Fibroblast of skin of left biceps (primary cell): Measurements from ENCODE around the gene MGAT4A.
A peak's percentile ranks its signal among the peaks of the same experiment; 100 is the strongest.
"Not testable (repeated sequence)": the region's sequence is repeated elsewhere in the genome, so short reads cannot be mapped to it uniquely, and the experiment has no call there.

Source experiments
- DNase-seq, 2 experiments: peaks; one replicate each; pipeline ENCODE4 v3.0.0-alpha.2; 2013; ENCODE audit warnings: low read depth in 2 of 2

Gene MGAT4A

DNA sequence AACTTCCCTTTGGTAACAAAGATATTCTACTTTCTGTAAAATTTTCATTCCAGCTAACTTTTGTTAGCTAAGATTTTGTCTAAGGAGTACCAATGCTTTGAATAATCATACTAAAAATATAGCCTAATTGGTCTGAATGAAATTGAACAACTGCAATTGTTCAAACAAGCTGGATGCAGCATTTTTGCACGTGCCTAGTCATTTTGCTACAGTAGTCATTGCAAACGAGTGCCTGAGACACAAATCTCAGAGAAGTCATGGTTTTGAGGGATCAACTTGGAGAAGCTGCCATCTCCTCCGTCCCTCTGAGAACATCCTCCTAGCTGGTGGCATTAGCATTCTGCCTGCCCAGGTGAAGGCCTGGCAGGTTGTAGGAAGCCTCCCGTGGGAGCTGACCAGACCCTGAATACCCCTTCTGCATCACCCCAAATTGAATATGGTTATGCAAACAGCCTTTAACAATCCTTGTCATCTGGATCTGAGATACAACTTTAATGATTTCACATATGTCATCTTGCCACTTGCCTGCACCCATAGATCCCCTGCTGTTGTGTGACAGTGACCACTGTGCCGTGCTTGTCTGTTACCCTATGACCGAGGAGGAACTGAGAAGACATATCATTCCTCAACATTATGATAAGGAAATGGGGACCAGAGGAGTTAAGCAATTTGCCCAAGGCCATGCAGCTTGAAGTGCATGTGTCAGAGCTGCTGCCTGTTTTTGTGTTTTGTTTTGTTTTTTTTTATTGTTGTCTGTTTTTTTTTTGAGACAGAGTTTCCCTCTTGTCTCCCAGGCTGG, 29.1 kb upstream of the MGAT4A start:
- no peak for DNase-seq

- DNase-seq: no peak
Observed at GRCh38 chr2:98759338-98759737, 28.4 kb upstream of the MGAT4A start.

GRCh38 chr2:98757904-98758421, 27.0 kb upstream of the MGAT4A start:
- peak; percentile 36 to 42 for DNase-seq

- no peak for DNase-seq
Observed at GRCh38 chr2:98753801-98754200, 22.9 kb upstream of the MGAT4A start.

DNA sequence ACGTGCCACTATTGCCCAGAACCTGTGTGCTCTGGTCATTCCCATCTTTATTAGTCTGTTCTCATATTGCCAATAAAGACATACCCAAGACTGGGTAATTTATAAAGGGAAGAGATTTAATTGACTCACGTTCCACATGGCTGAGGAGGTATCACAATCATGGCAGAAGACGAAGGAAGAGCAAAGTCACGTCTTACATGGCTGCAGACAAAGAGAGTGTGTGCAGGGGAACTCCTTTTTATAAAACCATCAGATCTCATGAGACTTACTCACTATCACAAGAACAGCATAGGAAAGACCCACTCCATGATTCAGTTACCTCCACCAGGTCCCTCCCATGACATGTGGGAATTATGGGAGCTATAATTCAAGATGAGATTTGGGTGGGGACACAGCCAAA, 21.8 kb upstream of the MGAT4A start:
- not testable (repeated sequence) for DNase-seq

GRCh38 chr2:98751748-98752147, 20.8 kb upstream of the MGAT4A start:
- DNase-seq: no peak

- DNase-seq: no peak
Observed at GRCh38 chr2:98750593-98751282, 19.8 kb upstream of the MGAT4A start.

DNA sequence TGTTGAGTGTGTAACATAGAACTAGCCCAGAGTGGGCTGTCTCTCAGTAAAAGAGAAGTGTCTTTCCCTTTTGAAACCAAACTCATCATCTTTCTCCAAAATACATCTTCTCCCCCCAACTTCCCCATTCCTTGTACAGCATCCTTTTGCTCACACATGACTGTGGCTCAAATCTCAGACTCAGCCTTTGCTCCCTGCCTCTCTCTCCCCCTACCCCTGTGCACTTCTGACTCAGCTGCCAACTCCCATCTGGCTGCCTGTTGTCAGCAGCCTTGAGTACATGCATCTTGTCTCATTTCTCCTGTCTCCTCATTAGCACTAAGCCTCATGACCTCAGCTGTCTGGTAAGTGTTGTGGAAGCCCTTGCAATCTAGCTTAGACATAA, 18.1 kb upstream of the MGAT4A start:
- DNase-seq: no peak

- no peak for DNase-seq
Observed at GRCh38 chr2:98748292-98749065, 17.5 kb upstream of the MGAT4A start.

DNA sequence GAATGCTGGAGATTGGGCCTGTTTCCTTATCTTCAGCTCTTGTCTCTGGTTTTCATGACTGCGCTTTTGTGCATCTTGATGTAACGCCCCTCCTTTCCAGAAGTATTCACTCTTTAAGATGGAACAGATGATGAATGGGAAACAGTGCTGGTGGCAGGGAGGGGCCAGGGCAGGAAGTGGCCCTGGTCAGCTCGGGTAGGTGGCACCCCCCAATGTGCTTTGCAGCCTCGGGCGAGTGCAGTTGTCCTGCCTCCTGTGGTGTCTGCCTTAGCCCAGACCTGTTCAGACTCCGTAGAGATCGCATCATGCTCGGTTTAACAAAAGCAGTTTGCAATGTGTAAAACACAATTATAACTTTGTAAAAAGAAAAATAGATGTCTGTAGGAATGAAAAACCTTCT, 17.0 kb upstream of the MGAT4A start:
- no peak for DNase-seq

DNA sequence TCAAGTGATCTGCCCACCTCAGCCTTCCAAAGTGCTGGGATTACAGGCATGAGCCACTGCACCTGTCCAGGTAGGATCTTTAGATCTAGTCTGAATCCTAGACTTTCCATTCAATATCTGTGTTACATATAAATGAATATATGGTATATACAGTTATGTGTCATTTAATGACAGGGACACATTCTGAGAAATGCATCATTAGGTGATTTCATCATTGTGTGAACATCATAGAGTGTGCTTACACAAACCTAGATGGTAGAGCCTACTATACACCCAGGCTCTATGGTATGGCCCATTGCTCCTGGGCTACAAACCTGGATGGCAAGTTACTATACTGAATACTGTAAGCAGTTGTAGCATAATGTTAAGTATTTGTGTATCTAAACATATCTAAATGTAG, 15.5 kb upstream of the MGAT4A start:
- DNase-seq: no peak

DNA sequence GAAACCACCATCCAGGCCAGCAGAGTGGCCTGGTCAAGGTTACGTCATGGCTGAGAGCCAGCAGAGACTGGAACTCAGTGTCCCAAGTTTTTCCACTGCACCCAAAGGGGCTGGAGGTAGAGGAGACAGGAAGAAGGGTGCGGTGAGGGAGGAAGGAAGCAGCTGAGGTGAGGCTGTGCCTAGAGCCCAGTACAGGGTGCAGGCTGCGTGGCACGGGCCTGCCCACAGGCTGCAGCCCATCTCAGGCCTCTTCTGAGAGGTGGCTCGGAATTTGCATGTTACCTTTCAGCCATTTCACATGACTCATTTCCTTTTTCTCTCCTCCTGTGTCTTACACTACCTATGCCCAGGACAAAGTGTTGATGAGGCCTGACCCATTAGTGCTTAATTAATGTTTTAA, 13.7 kb upstream of the MGAT4A start:
- DNase-seq: no peak

DNA sequence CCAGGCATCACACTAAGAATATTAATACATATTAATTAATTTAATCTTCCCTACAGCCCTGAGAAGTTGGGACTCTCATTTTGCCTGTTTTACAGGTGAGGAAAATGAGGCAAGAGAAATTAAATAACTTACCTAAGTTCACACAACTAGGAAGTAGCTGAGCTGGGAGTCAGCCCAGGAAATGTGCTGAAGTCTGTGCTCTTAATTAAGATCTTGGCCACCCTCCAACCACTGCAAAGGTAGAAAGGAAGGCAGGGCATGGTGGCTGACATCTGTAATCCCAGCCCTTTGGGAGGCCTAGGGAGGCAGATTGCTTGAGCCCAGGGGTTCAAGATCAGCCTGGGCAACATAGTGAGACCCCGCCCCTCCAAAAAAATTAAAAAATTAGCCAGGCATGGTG, 12.9 kb upstream of the MGAT4A start:
- no peak for DNase-seq

- no peak for DNase-seq
Observed at GRCh38 chr2:98739020-98739419, 8.1 kb upstream of the MGAT4A start.

- no peak for DNase-seq
Observed at GRCh38 chr2:98738304-98738703, 7.4 kb upstream of the MGAT4A start.

DNA sequence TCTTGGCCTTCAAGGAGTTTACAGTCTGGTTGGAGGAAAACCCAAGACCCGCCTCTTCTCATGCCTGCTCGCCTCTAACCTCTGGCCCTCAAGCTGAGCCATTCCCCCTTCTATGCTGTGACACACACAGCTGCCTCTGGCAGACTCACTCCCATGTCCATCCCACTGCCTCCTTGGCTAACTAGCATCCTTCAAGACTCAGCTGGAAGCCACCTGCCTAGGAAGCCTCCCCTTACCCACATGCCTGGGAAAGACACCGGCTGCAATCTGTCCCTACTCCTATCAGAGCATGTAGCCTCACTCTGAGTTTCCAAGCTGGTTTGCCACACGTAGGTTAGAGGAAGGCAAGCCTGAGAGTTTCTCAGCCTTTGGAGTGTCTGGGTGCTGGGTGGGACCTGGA, 6.9 kb upstream of the MGAT4A start:
- no peak for DNase-seq

DNA sequence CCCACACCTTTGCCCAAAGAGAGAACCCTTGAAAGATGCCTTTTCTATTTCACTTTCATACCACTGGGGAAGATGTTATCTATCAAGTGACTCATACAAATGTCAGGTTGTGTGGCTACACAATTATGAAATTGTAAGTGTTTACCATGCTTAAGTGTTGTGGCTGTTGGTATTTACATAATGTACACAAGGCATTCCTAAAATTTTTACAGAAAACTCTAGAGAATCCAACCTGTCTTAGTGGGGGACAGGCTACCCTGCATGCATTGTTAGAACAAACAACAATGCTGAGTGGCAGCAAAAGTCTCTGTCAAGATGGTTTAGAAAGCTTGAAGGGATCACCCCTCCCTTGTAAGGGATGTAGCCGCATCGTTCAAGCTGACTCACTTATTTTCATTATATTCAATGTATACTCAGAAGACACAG, 5.5 kb upstream of the MGAT4A start:
- DNase-seq: no peak

DNA sequence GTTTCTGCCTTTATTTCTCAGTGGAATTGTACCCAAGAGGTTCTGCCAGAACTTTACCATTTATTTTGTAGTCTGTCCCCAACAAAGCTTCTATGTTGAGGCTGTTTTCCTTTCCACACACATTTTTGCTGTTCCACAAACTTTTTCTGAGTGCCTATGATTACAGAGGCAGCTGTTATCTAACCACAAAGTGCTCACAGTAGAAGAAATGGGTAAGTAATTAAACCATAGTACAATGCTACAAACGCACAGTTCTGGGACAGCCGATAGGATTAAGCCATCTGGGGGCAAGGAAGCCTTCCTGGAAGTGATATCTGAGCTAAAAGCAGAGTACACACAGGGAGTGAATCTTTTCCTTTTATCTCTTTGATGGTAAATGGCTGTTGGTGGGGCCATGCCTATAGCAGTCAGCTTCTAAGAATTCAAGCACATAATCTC, 3.9 kb upstream of the MGAT4A start:
- no peak for DNase-seq

- no peak for DNase-seq
Observed at GRCh38 chr2:98734162-98734561, 3.2 kb upstream of the MGAT4A start.

DNA sequence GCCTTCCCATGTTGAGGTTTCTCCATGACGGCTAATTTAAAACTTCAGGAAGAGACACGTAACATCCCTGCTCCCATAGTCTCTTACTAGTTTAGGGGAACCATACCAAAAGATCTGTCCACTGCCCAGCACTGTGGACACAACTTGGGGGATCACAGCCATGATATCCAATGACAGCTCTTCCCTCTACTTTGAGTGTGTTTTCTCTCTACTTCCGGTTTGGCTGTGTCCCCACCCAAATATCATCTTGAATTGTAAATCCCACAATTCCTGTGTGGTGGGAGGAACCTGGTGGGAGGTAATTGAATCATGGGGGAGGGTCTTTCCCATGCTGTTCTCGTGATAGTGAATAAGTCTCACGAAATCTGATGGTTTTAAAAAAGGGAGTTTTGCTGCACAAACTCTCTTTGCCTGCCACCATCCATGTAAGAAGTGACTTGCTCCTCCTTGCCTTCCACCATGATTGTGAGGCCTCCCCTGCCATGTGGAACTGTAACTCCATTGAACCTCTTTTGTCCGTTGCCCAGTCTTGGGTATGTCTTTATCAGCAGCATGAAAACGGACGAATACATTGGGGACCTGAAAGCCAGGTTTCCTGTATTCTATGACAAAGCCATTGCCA, 1.6 kb upstream of the MGAT4A start:
- DNase-seq: no peak

DNA sequence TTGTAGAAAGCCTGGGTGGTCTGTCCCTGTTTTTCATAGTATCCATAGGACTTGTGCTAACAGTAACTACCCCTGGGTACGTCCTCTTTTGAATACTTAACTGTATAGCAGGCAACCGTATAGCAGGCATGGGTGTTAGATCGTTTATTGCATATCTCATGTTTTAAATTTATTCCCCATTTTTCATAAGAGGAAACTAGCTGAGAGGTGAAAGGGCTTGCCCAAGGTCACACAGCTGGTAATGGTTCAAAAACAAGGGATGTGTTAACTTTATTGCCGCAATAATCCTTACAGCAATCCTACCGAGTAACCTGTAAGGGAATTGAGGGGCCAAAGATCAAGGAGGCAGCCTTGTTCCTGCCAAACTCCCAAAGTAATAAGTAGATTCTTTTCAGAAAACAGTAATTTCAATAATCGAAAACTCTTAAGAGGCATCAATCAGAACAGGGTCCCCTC, 990 bp upstream of the MGAT4A start:
- DNase-seq: no peak

- DNase-seq: no peak
Observed at GRCh38 chr2:98730707-98731040, 258 bp downstream of the MGAT4A start.
